WI38 (cell line): ENCODE measurements around the gene DDX3Y.

ENCODE experiments used
- H3K4me3 ChIP-seq: 2 replicates; pipeline ENCODE4 v1.5.1; 2011; ENCODE audit warnings: low read depth, mild to moderate bottlenecking, control low read depth, low read length
- CTCF ChIP-seq: IDR thresholded peaks from 2 replicates; pipeline ENCODE4 v1.5.1; 2012; ENCODE audit warnings: low read depth, mild to moderate bottlenecking, control low read depth, low read length

Gene DDX3Y

GRCh38 chrY:12904618-12905516 is at the start of gene DDX3Y:
Gene DDX3Y, plus strand, starts transcription at chrY:12904868. Its CDS starts 69 bp downstream, at chrY:12904937.
- no peak for TF ChIP-seq CTCF
- H3K4me3 ChIP-seq: no peak within 1 kb of the TSS

GRCh38 chrY:12855791-12856275 is 48.8 kb upstream of the DDX3Y start:
- TF ChIP-seq CTCF: no peak

GRCh38 chrY:12867960-12868359 is 36.7 kb upstream of the DDX3Y start:
- no peak for TF ChIP-seq CTCF

More at GRCh38 chrY:12855791-12856275, 48.8 kb upstream of the DDX3Y start:
- no peak overlapping the region for H3K4me3 ChIP-seq

GRCh38 chrY:12896973-12897372 is 7.7 kb upstream of the DDX3Y start:
- no peak for TF ChIP-seq CTCF
- no peak overlapping the region for H3K4me3 ChIP-seq

More at GRCh38 chrY:12867960-12868359, 36.7 kb upstream of the DDX3Y start:
- H3K4me3 ChIP-seq: no peak overlapping the region

GRCh38 chrY:12898604-12899003 is 6.1 kb upstream of the DDX3Y start:
- no peak for TF ChIP-seq CTCF
- H3K4me3 ChIP-seq: no peak overlapping the region

- H3K4me3 ChIP-seq: no peak overlapping the region
- TF ChIP-seq CTCF: no peak
Observed at GRCh38 chrY:12905517-12905872, 827 bp downstream of the DDX3Y start.

- no peak overlapping the region for H3K4me3 ChIP-seq
- TF ChIP-seq CTCF: no peak
Observed at GRCh38 chrY:12905895-12906294, 1.2 kb downstream of the DDX3Y start.
